Esophagus muscularis mucosa (tissue), 4 donors: ENCODE data around the gene EDNRA. TPM values are rescaled to one million over a fixed set of nuclear protein-coding genes. Genes with fewer than 3 reads are reported as not detected.

Source experiments
- DNase-seq: peaks from one replicate; pipeline ENCODE4 v3.0.0-alpha.2; 2017; ENCODE audit errors: extremely low spot score
- H3K27ac ChIP-seq, 4 donors: fragments of 200-600 bp; sonication (generic); replicated peaks in 1 of 4; 1 replicate in 3 of 4; 2 replicates in 1 of 4; pipeline ENCODE4 v1.5.1; 2016 to 2019; ENCODE audit warnings: mild to moderate bottlenecking in 1 of 4
- H3K27me3 ChIP-seq, 4 donors: fragments of 200-600 bp; sonication (generic); one replicate each; pipeline versions ENCODE4 v1.5.1 to v1.6.0; 2016 to 2019
- H3K36me3 ChIP-seq, 4 donors: fragments of 200-600 bp; sonication (generic); one replicate each; pipeline ENCODE4 v1.5.1; 2016 to 2019
- H3K4me1 ChIP-seq, 4 donors: fragments of 200-600 bp; sonication (generic); one replicate each; pipeline ENCODE4 v1.5.1; 2016 to 2019
- H3K4me3 ChIP-seq, 4 donors: fragments of 200-600 bp; sonication (generic); 1 replicate in 2 of 4; 2 replicates in 2 of 4; pipeline ENCODE4 v1.5.1; 2016 to 2019; ENCODE audit warnings: mild to moderate bottlenecking in 4 of 4, moderate library complexity in 1 of 4
- H3K9me3 ChIP-seq, 4 donors: fragments of 200-600 bp; sonication (generic); 1 replicate in 3 of 4; 2 replicates in 1 of 4; pipeline ENCODE4 v1.5.1; 2016 to 2019
- CTCF ChIP-seq, 3 experiments: fragments of 200-600 bp in 2 of 3; fragments of 450-650 bp in 1 of 3; sonication (generic) in 2 of 3; IDR thresholded peaks; one replicate each; pipeline ENCODE4 v1.5.1; 2017 to 2019; ENCODE audit warnings: antibody characterized with exemption in 3 of 3, mild to moderate bottlenecking in 2 of 3, moderate library complexity in 1 of 3
- EP300 ChIP-seq: sonication (generic); formaldehyde crosslinking; IDR thresholded peaks from one replicate; pipeline ENCODE4 v1.6.1; 2017; ENCODE audit warnings: antibody characterized with exemption
- POLR2A ChIP-seq: fragments of 450-650 bp; IDR thresholded peaks from one replicate; pipeline ENCODE4 v1.6.1; 2017; ENCODE audit warnings: antibody characterized with exemption, moderate library complexity, mild to moderate bottlenecking, low read depth
- POLR2AphosphoS5 ChIP-seq, 2 donors: sonication (generic); formaldehyde crosslinking; IDR thresholded peaks; one replicate each; pipeline ENCODE4 v1.6.1; 2017; ENCODE audit warnings: antibody characterized with exemption in 2 of 2
- WGBS: methylation state at CpG from one replicate; pipeline ENCODE4 v1.1.5; 2018; 5-methylcytosine and 5-hydroxymethylcytosine counted together
- intact Hi-C: fragments of 100-400 bp; cut with DNase I; formaldehyde crosslinking; loops from one replicate; pipeline ENCODE4 v1.15.1; 2023
- total RNA-seq, 4 donors: library from RNA; depleted of rRNA; stranded (reverse); fragments of >200 nt; gene quantifications; one replicate each; pipeline versions ENCODE4 v1.1.0 to v1.2.1, GENCODE V29; 2016

Gene EDNRA
- total RNA-seq, 4 donors from 2014 or later, result 0.83 to 8.0 (median 3.9) TPM

- TF ChIP-seq EP300 (no peak), POLR2A (no peak), CTCF (IDR thresholded peaks at IDR 0.05) (no peak), POLR2AphosphoS5 (IDR thresholded peaks at IDR 0.05) (no peak)
- WGBS, result 91% methylated on average over 4 of the region's 4 CpGs
- DNase-seq, result peak; percentile 26
- H3K4me3 ChIP-seq, result no peak overlapping the region
- H3K27ac ChIP-seq, result no peak overlapping the region
- H3K36me3 ChIP-seq, result no peaks in the 10 kb centered on the region
- H3K27me3 ChIP-seq, result no peaks in the 10 kb centered on the region
- intact Hi-C loops, result loop anchor here (10.0 kb wide), 1 partner anchor 422 kb away; no protein-coding TSS in a partner anchor
- no peaks in the 10 kb centered on the region for H3K4me1 ChIP-seq
- peaks cover 0 to 6% (median 0%) of the 10 kb centered on the region in 4 donors for H3K9me3 ChIP-seq
Observed at GRCh38 chr4:147586637-147587036, 105.7 kb downstream of the EDNRA start.

- 94% methylated on average over 3 of the region's 3 CpGs for WGBS
- Histone ChIP-seq H3K27ac (no peak overlapping the region), H3K4me1 (no peaks in the 10 kb centered on the region), H3K27me3 (no peaks in the 10 kb centered on the region), H3K4me3 (no peak overlapping the region), H3K9me3 (peaks cover 0 to 6% (median 0%) of the 10 kb centered on the region in 4 donors), H3K36me3 (no peaks in the 10 kb centered on the region)
- TF ChIP-seq EP300 (no peak), POLR2AphosphoS5 (IDR thresholded peaks at IDR 0.05) (no peak), CTCF (IDR thresholded peaks at IDR 0.05) (no peak), POLR2A (no peak)
- intact Hi-C loops, result loop anchor here (10.0 kb wide), 1 partner anchor 422 kb away; no protein-coding TSS in a partner anchor
- no peak for DNase-seq
Observed at GRCh38 chr4:147587041-147587440, 106.1 kb downstream of the EDNRA start.

GRCh38 chr4:147589586-147589985, 108.7 kb downstream of the EDNRA start:
- intact Hi-C loops, result loop anchor here (10.0 kb wide), 1 partner anchor 425 kb away; no protein-coding TSS in a partner anchor
- Histone ChIP-seq H3K4me3 (no peak overlapping the region), H3K27ac (no peak overlapping the region), H3K9me3 (no peaks in the 10 kb centered on the region), H3K4me1 (no peaks in the 10 kb centered on the region), H3K27me3 (no peaks in the 10 kb centered on the region), H3K36me3 (no peaks in the 10 kb centered on the region)
- TF ChIP-seq POLR2A (no peak), CTCF (IDR thresholded peaks at IDR 0.05) (no peak), POLR2AphosphoS5 (IDR thresholded peaks at IDR 0.05) (no peak), EP300 (no peak)
- 65% methylated on average over 1 of the region's 1 CpG for WGBS
- DNase-seq, result peak; percentile 60

GRCh38 chr4:147590249-147590920, 109.5 kb downstream of the EDNRA start:
- Histone ChIP-seq H3K27ac (no peak overlapping the region), H3K4me3 (no peak overlapping the region), H3K4me1 (no peaks in the 10 kb centered on the region), H3K27me3 (no peaks in the 10 kb centered on the region), H3K9me3 (no peaks in the 10 kb centered on the region), H3K36me3 (no peaks in the 10 kb centered on the region)
- TF ChIP-seq CTCF (IDR thresholded peaks at IDR 0.05) (peak; percentile 55 to 66 (median 63)), POLR2AphosphoS5 (IDR thresholded peaks at IDR 0.05) (no peak)
- intact Hi-C loops, result loop anchor here (5.0 kb wide), 1 partner anchor 68 kb away; no protein-coding TSS in a partner anchor
- peak; percentile 57 for DNase-seq
- 45% methylated on average over 12 of the region's 12 CpGs for WGBS

GRCh38 chr4:147591106-147591505, 110.2 kb downstream of the EDNRA start:
- TF ChIP-seq EP300 (no peak), CTCF (IDR thresholded peaks at IDR 0.05) (no peak), POLR2A (no peak), POLR2AphosphoS5 (IDR thresholded peaks at IDR 0.05) (no peak)
- H3K27ac ChIP-seq, result no peak overlapping the region
- no peaks in the 10 kb centered on the region for H3K9me3 ChIP-seq
- no peaks in the 10 kb centered on the region for H3K4me1 ChIP-seq
- no peak overlapping the region for H3K4me3 ChIP-seq
- no peak for DNase-seq
- no peaks in the 10 kb centered on the region for H3K36me3 ChIP-seq
- intact Hi-C loops, result loop anchor here (5.0 kb wide), 1 partner anchor 69 kb away; no protein-coding TSS in a partner anchor
- H3K27me3 ChIP-seq, result no peaks in the 10 kb centered on the region
